ENCODE results near the gene NR5A2.

DNA sequence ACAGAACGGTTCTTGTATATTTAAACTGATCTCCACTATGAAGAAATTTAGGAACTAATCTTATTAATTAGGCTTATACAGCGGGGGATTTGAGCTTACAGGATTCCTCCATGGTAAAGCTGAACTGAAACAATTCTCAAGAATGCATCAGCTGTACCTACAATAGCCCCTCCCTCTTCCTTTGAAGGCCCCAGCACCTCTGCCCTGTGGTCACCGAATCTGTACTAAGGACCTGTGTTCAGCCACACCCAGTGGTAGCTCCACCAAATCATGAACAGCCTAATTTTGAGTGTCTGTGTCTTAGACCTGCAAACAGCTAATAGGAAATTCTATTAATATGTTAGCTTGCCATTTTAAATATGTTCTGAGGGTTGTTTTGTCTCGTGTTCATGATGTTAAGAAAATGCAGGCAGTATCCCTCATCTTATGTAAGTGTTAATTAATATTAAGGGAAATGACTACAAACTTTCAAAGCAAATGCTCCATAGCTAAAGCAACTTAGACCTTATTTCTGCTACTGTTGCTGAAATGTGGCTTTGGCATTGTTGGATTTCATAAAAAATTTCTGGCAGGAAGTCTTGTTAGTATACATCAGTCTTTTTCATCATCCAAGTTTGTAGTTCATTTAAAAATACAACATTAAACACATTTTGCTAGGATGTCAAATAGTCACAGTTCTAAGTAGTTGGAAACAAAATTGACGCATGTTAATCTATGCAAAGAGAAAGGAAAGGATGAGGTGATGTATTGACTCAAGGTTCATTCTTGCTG, 147.2 kb downstream of the NR5A2 start:
- TF ChIP-seq CTCF (conservative IDR thresholded peaks at IDR 0.05 in 1 of 2, IDR thresholded peaks at IDR 0.05 in 1 of 2; ENCODE audit: low read depth in 1 of 2, low read length in 2 of 2) (no peak), EZH2 (IDR thresholded peaks at IDR 0.05; ENCODE audit: low read length, missing control alignments) (no peak)

Measured in fibroblast of lung (primary cell).